GM21786 (cell line): ENCODE measurements around the gene NLGN2.

Experiments used
- ATAC-seq: cut with Tn5 transposase; IDR thresholded peaks from one replicate; pipeline ENCODE4 v1.9.1; 2021; ENCODE audit not compliant: unreplicated experiment

NLGN2 gene

DNA sequence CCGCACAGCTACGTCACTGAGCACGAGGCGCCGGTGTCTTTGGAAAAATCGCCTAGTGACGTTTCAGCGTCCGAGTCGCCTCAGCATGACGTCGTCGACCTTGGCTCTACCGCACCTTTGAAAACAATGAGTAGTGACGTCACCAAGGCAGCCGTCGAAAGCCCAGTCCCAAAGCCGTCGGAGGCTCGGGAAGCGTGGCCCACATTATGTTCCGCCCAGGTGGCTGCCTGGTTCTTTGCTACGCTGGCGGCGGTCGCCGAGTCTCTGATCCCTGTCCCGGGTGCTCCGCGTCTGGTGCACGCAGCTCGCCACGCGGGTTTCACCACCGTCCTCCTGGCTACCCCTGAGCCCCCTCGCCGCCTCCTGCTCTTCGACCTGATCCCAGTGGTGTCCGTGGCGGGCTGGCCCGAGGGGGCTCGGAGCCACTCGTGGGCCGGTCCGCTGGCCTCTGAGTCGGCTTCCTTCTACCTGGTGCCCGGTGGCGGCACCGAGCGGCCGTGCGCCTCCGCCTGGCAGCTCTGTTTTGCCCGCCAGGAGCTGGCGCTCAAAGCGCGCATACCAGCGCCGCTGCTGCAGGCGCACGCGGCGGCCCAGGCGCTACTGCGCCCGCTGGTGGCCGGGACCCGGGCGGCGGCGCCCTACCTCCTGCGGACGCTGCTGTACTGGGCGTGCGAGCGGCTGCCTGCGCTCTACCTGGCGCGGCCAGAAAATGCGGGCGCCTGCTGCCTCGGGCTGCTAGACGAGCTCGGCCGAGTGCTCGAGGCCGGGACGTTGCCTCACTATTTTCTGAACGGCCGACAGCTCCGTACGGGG, 29.1 kb downstream of the NLGN2 start:
- no peak for ATAC-seq

DNA sequence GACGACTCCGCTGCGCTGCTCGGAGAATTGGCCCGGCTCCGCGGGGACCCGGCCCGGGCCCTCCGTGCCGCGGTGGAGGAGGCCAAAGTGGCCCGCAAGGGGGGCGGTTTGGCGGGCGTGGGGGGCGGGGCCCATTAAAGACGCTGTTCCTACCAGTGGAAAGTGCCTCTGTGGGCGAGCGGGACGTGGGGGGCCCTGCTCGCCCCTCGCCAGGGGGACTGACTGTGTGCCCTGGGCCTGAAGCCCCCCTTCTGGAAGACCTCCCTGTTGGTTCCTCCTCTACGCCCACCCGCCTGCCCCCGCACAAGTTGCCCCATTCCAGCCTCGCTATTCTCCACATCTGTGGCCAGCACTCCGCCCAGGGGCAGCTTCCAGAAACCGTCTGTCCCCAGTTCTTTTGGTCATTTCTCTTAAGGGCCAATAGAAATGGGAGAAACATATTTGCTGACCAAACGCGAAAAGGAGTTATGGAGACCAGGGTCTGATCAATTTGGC, 29.8 kb downstream of the NLGN2 start:
- no peak for ATAC-seq

DNA sequence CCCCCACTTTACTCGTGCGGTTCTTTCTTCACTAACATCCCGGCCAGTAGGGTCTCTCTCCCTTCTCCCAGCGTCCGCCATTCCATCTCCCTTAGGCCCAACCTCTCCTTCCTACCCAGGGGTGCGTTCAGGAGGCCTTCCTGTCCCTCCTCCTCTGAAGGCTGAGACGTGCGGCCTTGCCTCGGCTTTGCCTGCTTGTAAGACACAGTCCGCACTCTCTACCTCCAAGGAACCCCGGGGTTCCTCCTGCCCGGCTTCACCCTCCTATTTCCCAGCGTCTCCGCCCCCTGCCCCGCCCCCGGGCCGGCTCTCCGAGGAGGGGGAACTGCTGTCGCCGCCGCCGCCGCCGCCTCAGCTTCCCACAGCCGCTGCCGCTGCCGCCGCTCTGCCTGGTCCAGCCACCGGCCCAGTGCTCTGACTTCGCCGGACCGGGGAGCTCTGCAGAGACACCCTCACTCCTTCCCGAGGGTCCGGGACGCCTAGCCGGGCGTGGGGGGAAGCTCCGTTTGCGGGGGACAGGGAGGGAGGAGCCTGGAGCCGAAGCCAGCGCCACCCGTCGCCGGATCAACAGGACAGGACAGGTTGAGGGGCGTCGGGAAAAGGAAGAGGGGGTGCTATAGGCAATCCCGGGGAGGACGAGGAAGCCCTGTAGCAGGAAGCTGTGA, 30.4 kb downstream of the NLGN2 start:
- ATAC-seq, result no peak

DNA sequence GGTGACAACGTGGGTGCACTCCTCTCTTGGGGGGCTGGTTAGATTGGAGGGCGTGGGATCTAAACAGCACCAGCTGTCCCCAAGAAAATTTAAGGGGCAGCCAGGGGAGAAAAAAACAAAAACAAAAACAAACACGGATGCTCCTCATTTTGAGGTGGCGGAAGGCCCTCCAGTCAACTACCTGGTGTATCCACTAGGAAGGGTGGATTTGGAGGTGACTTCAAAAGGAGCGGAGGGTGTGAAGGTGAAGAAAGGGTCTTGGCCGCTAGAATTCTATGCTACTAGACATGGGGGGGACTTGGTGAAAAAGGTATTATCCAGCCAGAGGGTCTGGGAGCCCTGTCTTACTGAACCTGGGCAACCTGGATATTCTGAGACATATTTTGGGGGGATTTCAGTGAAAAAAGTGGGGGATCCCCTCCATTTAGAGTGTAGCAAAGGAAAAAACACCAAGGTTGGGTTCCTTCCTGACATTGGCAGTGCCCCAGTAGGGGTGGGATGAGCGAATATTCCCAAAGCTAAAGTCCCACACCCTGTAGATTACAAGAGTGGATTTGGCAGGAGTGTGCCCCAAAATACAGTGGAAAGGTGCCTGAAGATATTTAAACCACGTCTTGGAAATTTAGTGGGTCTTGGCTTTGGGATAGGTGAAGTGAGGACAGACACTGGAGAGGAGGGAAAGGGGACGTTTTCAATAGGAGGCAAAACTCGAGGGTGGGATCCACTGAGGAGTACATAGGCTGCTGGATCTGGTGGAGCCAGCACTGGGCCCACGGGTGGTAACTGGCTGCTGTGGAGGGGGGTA, 31.2 kb downstream of the NLGN2 start:
- no peak for ATAC-seq

DNA sequence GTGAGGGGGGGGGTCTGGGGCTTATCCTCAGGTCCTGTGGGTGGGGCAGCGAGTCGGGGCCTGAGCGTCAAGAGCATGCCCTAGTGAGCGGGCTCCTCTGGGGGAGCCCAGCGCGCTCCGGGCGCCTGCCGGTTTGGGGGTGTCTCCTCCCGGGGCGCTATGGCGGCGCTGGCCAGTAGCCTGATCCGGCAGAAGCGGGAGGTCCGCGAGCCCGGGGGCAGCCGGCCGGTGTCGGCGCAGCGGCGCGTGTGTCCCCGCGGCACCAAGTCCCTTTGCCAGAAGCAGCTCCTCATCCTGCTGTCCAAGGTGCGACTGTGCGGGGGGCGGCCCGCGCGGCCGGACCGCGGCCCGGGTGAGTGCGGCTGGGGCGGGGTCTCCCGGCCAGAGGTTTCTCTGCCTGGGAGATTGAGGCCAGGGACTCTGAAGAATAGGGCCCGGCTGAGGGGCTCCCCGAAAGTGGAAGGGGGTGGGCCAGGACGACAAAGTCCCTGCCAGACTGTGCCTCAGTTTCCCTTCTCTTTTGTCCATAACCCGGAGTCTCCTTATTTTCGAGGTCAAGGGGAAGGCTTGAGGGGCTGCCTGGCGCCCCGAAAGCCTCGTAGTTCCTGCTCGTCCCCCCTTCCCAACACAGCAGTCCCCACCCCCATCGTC, 31.9 kb downstream of the NLGN2 start, which contains the start of gene FGF11:
FGF11 (plus strand) TSS at position 51 of the 651 bp plus-strand sequence; CDS start at position 160, 109 bp downstream.
- ATAC-seq, result no peak

DNA sequence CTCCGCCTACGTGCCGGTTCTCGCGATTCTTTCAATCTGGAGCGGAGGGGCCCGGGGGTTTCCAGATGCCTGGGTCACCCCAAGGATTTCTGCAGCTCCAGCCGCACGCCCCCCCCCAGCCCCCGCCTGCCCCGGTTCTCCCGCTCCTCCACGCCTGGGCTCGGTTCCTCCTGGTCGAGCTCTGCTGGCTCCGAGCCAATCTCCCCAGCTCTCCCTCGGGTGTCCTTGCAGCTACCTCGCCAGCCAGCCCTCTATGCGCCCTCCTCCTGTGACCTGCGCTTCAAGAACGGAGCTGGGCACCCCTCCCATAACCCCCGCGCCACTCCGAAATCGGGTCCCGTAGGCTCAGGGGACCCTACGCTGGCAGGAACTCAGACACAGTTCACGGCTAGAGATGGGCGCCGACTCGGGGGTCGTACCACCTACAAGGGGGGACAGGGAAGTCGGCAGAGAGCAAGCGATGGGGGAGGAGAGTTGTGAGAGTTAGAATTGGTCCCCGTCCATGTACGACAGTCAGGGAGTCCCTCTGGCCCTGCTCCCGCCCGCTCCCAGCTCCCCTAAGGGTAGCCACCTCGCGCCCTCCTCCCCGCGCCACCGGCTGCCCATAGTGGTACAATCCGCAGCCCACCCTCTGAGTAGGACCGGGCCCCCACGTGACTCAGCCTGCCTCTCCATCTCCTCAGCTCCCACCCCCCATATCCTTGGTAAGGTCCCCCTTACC, 32.6 kb downstream of the NLGN2 start:
- no peak for ATAC-seq

DNA sequence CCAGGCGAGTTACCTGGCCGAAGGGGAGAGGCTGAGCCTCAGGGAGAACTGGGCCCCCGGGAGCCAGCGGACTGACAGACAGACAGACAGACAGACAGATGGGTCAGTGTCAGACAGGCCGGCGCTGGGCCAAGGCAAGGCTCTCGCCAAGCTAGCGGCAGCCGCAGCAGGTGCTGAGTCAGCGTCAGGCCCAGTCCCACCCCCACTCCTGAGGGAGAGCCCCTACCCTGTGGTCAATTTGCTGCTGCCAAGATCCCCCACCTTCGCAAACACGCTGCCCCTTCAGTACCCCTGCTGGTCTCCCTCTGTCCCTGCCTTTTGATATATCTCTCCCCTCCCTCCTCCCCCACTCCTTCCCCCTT, 33.2 kb downstream of the NLGN2 start:
- no peak for ATAC-seq

DNA sequence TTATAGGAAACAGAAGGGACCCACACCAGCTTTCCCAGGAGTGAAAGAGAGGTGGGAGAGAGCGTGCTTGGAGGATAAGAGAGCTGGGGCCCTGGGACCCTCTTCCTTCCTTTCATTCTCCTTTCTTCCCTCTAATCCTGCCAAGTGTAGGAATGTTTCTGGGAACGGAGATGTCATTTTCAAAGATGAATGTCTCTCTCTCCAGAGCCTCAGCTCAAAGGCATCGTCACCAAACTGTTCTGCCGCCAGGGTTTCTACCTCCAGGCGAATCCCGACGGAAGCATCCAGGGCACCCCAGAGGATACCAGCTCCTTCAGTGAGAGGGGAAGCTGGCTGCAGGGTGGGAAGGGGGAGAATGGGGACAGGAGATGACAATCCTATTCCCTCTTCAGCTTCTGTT, 33.6 kb downstream of the NLGN2 start:
- ATAC-seq, result no peak

DNA sequence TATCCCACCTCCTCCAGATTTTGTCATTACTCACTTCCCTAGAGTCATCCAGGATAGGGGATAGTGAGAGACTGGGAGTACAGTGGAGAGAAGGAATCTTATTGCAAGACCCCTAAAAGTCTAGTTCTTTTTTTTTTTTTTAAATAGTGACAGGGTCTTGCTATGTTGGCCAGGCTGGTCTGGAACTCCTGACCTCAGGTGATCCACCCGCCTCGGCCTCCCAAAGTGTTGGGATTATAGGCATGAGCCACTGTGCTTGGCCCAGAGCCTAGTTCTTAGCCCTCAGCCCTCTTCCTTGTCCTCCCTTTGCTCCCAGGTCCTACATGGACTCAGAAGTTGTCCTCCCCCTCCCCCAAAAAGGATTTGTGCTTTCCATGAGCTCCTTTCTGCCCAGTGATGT, 34.5 kb downstream of the NLGN2 start:
- no peak for ATAC-seq

DNA sequence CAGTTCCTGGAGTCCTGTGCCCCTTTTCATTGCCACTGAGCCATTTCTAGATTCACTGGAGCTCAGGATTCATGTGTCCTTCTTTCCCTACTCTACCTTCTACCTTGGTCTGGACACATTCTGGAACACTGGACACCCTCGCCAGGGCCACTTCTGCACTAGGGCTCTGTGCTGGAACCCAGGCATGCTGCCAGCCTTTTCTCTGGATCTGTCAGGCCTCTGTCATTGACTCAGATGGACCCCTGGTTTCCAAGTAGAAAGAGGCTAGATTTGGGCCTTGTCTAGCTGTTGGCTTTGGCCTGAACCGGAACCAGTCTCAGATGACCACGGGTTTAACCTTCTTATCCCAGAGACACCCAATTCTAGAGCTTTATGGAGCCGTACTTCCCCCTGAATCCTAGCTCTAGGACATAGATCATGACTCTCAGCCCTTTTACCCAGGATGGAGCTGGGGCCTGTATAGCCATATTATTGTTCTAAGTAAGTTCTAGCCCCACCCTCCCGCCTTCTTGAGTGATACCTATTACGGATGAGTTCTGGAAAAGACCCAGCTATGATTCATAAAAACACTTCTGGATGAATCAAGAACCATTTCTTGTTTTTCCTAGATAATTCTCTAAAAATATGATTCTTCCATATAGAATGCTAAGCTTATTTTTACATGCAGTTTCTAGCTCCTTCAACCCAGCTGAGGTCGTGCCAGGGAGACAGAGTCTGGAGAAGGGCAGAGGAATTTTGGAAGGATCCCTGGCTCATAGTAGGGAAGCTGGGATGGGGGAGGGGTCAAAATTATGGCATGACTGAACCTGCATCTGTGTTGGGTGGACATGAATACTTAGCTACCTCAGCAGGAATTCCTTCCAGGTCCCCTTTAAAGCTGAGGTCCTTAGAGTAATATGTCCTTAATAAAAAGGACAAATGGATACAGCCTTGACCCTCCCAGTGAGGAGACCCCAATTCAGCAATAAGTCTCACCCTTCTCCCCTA, 36.1 kb downstream of the NLGN2 start:
- ATAC-seq, result no peak

DNA sequence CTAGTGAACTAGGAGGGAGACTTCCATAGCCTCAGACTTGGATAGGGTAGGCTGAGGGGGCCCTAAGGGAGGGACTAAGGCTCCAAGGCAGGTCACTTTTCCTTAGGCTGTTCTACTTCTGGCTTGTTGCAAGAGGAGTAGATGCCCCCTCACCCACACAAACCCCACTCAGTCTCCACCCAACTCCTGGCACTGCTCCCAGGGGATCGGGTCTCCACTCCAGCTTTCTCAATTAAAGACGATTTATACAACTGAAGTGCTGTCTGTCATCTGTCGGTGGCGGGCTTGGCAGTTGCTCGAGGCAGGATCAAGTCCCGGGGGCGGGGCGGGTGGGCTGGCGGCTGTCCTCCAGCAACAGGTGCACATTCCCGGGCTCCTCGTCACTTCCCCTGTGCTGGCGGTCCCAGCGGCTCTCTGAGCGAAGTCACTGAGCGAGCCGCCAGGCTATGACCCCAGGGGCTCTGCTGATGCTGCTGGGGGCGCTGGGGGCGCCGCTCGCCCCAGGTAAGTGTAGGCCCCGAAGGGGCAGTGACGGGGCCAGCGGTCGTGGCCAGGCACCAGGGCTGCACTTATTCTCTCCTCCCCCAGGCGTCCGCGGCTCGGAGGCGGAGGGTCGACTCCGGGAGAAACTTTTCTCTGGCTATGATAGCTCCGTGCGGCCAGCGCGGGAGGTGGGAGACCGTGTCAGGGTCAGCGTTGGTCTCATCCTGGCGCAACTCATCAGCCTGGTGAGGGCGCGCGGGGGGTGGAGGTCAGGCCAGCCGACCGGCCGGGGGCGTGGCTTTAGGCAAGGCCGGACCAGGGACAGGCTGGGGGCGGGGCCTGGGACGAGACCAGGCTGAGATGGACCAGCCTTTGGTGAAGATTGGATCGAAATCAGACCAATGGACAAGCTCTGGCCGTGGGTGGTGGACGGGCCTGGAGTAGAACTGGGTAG, 37.3 kb downstream of the NLGN2 start, which contains the start of gene CHRNB1:
CHRNB1 (plus strand) TSS at position 380 of the 937 bp plus-strand sequence; CDS start at position 447, 67 bp downstream.
- ATAC-seq, result no peak

DNA sequence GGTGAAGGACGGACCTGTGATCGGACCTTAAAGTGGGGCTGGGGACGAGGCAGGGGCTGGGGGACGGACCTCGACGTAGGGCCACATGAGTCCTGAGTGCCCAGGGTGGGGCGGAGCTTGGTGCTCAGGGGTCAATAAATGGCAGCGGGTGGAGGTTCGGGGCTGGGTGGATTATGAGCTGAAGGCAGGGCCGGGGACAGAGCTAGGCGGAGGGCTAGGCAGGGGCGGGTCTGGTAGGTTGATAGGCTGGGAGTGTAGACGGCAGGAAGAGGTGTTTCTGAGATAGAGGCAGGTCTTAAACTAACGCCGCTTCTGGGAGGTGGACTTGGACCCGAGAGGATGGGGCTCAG, 37.9 kb downstream of the NLGN2 start:
- ATAC-seq, result no peak

DNA sequence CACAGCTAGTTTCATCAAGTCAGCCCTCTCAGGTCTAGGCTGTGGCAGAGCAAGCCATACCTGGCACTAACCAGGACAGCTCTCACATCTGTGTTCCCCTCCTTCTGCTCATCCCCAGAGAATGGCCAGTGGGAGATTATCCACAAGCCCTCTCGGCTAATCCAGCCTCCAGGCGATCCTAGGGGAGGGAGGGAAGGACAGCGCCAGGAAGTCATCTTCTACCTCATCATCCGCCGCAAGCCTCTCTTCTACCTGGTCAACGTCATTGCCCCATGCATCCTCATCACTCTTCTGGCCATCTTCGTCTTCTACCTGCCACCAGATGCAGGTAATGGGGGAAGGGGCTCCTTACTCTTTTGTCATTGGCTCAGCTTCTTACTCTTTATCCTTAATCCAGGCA, 40.8 kb downstream of the NLGN2 start:
- ATAC-seq, result no peak

DNA sequence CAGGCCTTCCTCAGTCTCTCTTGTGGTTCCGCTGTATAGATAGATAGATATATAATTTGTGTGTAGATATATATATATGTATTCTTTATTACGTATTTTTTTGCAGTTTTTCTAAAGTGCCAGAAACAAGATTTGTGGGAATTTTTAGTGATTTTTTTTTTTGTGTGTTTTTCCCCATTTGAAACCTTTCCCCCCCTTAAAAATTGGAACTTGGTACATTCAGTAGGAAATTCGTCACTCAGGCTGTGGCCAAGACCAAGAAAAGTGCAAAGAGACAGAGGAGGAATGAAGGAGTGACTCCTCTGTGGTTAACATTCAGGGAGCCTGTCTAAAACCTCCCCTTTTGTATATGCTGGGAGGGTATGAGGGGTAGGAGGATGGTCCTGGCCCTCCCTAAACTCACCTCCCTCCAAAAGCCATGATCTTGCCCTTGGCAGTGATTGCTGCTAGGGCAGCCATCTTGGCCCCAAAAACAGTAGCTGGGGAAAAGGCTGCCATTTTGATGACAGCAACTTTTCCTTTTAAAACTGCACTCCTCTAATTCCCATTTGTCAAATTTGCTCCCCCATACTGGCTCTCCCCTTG, 52.4 kb downstream of the NLGN2 start:
- no peak for ATAC-seq

DNA sequence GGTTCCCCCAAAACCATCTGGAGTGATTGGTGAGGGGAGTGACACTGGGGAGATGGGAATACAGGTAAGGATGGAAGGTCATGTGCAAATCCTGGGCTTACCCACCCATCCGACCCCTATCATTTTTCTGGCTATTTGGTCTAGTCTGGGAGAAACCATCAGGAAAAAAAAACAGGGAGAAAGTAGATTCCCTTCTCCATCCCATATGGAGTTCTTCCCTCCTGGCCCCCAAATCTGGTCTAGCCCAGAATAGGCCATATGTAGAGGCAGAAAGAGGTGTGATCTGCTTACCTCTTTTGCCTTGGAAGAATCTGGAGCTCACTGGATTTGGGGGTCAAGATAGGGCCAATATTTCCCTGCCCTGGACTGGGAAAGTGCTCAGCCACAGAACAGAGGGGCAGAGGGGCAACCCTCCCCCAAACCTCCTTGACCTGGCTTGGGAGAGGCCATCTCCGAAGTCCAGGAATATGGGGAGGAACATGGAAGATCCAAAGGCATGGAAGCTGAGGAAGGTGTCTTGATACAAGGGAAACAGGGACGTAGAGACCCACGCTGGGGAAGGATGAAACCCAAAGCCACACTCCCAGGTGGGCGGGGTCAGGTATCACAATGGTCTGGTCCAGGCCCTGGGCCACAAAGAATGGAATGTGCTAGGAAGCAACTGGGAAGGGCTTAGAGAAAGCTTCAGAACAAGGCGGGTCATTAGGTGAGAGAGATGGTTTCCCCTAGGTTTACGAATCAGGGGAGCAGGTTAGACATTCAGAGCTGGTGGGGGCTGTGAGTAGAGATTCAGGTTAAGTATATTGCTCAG, 53.4 kb downstream of the NLGN2 start:
- no peak for ATAC-seq

DNA sequence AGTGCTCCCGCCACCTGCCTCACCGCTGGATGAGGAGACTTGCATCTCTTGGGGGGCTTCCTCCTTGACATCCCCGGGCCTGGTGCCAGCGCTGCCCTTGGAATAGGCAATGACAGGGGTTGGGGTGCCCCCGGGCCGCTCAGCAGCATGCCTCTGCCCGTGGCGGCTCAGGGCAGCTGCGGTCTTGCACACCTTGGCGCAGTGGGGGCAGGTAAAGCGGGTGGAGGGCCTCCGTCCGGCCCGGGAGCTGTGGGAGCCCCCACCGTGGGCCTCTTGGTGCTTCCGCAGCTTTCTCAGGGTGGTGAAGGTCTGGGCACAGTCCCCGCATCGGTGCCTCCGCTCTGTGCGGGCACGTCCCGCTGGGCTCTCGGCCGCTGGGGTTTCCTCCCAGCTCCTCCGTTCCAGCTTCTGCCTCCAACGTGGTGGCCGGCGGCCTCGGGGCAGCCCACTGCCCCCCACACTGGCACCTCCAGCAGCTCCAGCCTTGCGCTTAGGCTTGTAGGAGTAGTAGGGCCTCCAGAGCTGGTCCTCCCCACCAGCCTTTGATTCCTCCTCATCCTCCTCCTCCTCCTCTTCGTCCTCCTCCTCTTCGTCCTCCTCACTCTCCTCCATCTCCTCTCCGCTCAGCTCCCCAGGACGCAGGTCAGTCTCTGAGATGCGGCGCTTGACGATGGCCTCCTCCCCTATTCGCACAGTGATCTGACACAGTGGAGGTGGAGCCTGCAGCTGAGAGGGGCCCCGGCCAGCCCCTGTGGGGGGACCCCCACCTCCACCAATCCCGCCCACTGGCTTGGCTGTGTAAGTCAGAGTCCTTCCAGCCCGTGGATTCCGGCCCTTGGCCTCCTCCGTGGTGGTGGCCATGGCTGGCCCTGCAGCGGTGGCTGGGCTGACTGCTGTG, 55.1 kb downstream of the NLGN2 start:
- ATAC-seq, result no peak
